Measurements from ENCODE around the gene MRPL42. TPM values are rescaled to one million over a fixed set of nuclear protein-coding genes. Genes with fewer than 3 reads are reported as not detected.

The MRPL42 gene
- total and polyA plus RNA-seq, 2 of the 4 experiments (the other 2 are of a cell fraction), result 64.2 to 90.7 TPM

- Histone ChIP-seq H3K4ac (ENCODE audit: low read depth, low read length) (no peak overlapping the region), H3K27me3 (ENCODE audit: control insufficient read depth, insufficient read depth, low read length) (no peaks in the 10 kb centered on the region), H3K23ac (ENCODE audit: low read depth, low read length) (0 out of 2 replicates have a peak overlapping the region, but pooled peaks have one; percentile 25), H2BK120ac (ENCODE audit: low read depth, low read length) (no peak overlapping the region), H2AK5ac (ENCODE audit: low read depth, low read length) (no peak overlapping the region), H2BK20ac (ENCODE audit: low read depth, low read length) (no peak overlapping the region), H4K91ac (ENCODE audit: insufficient read depth, low read depth, low read length) (no peak overlapping the region), H4K5ac (ENCODE audit: low read depth, low read length) (no peak overlapping the region), H3K18ac (ENCODE audit: low read depth, low read length) (no peak overlapping the region), H4K8ac (ENCODE audit: low read depth in 2 of 2, low read length in 2 of 2) (no peak overlapping the region), H2AK9ac (replicated peaks; ENCODE audit: low read depth, low read length, poor library complexity) (no peak overlapping the region), H3K79me1 (ENCODE audit: low read depth in 1 of 2, low read length in 2 of 2) (peaks cover 24 to 63% of the 10 kb centered on the region in 2 experiments; a peak in 3 of 4 replicates), H2BK15ac (ENCODE audit: low read depth, low read length) (no peak overlapping the region), H3K9me1 (ENCODE audit: insufficient read depth, low read length) (0 out of 2 replicates have a peak, but pooled peaks cover 7% of the 10 kb centered on the region), H3K14ac (replicated peaks; ENCODE audit: low read depth, low read length) (no peak overlapping the region), H3K9me3 (ENCODE audit: control insufficient read depth, insufficient read depth, low read length) (no peaks in the 10 kb centered on the region), H3K4me3 (ENCODE audit: insufficient read depth, low read depth, low read length) (no peak overlapping the region), H2BK5ac (ENCODE audit: low read depth, low read length, poor library complexity, severe bottlenecking) (no peak overlapping the region), H3K36me3 (ENCODE audit: control insufficient read depth, insufficient read depth, low read length) (peaks cover 7% of the 10 kb centered on the region), H3K4me1 (ENCODE audit: control insufficient read depth, insufficient read depth, low read length) (no peaks in the 10 kb centered on the region; the same call in 1 of the 2 replicates), H3K56ac (ENCODE audit: extremely low read depth, insufficient read depth, low read length) (no peak overlapping the region), H2AFZ (replicated peaks; ENCODE audit: low read length, poor library complexity) (no peak overlapping the region), H4K20me1 (ENCODE audit: insufficient read depth, low read length) (no peaks in the 10 kb centered on the region), H3K4me2 (ENCODE audit: low read depth, low read length) (no peak overlapping the region), H3K27ac (ENCODE audit: insufficient read depth, low read length) (no peak overlapping the region), H3K9ac (ENCODE audit: low read depth, low read length) (no peak overlapping the region)
- CTCF ChIA-PET, result no interaction called here
- TF ChIP-seq RAD21 (IDR thresholded peaks at IDR 0.05; ENCODE audit: low read length), result no peak
- no TSS peak for BruUV-seq (replicated peaks)
- no peak for DNase-seq
- WGBS, 2 experiments (ENCODE audit: extremely low coverage in 2 of 2, insufficient read length in 1 of 2), result no CpG with 5 or more reads among the region's 3 CpGs
- intact Hi-C loops (cut with micrococcal nuclease) (no loop called here), dilution Hi-C loops (cut with HindIII; ENCODE audit: low sequenced_read_pairs, unreplicated experiment) (no loop called here), in situ Hi-C loops (cut with MboI; ENCODE audit: low sequenced_read_pairs) (loop anchor here (5.0 kb wide), 2 partner anchors 177 to 537 kb away; no protein-coding TSS in a partner anchor)
- POLR2A ChIA-PET (ENCODE audit: unreplicated experiment), result no interaction called here
- ATAC-seq (ENCODE audit: low read depth), result no peak
Observed at GRCh38 chr12:93565760-93566159, 98.4 kb downstream of the MRPL42 start.

Small RNA genes within 50 kb of the gene (microRNA-seq; reads per million reads assigned to microRNA genes)
- not detected for gene RF00019 (ENCODE audit: insufficient read depth, insufficient read length)

Small RNA genes within 50 kb of the gene (small RNA-seq; reads per million reads assigned to genes)
- gene RF00019, result 0 reads per million in 5 experiments

Other genes starting within 250 kb of the MRPL42 start
- 25.6 and 61.9 TPM in 2 replicates for gene NUDT4, start 89.6 kb upstream of the MRPL42 start, total RNA-seq (2012; rRNA removed)
- gene NUDT4, start 89.6 kb upstream of the MRPL42 start, polyA plus RNA-seq (2012; rRNA removed), result 17.8 and 23.6 TPM in 2 replicates
- gene UBE2N, start 25.6 kb upstream of the MRPL42 start, total RNA-seq (2012; rRNA removed), result 64.5 and 90.3 TPM in 2 replicates
- gene UBE2N, start 25.6 kb upstream of the MRPL42 start, polyA plus RNA-seq (2012; rRNA removed), result 103 and 113 TPM in 2 replicates
- gene SOCS2, start 105.2 kb downstream of the MRPL42 start, total RNA-seq (2012; rRNA removed), result 12.0 and 19.4 TPM in 2 replicates
- 12.4 and 13.5 TPM in 2 replicates for gene SOCS2, start 105.2 kb downstream of the MRPL42 start, polyA plus RNA-seq (2012; rRNA removed)
- 12.2 and 14.0 TPM in 2 replicates for gene CRADD, start 209.9 kb downstream of the MRPL42 start, total RNA-seq (2012; rRNA removed)
- 10.9 and 11.1 TPM in 2 replicates for gene CRADD, start 209.9 kb downstream of the MRPL42 start, polyA plus RNA-seq (2012; rRNA removed)